Ovary (tissue), 9 donors: ENCODE measurements around the gene YWHAQ. TPM values are rescaled to one million over a fixed set of nuclear protein-coding genes. Genes with fewer than 3 reads are reported as not detected.
"Not testable (repeated sequence)": the region's sequence is repeated elsewhere in the genome, so short reads cannot be mapped to it uniquely, and the experiment has no call there.

Experiments used
- DNase-seq, 5 donors: peaks; one replicate each; pipeline ENCODE4 v3.0.0-alpha.2; 2019 to 2020
- H3K27ac ChIP-seq, 2 donors: fragments of 200-600 bp; one replicate each; pipeline versions ENCODE4 v1.5.1 to v1.8.0; 2019 to 2022
- H3K27me3 ChIP-seq: fragments of 200-600 bp; one replicate; pipeline ENCODE4 v1.8.0; 2022
- H3K36me3 ChIP-seq: fragments of 200-600 bp; sonication (generic); one replicate; pipeline ENCODE4 v1.5.1; 2019
- H3K4me1 ChIP-seq: one replicate; pipeline ENCODE4 v1.8.1; 2013; ENCODE audit warnings: mild to moderate bottlenecking, moderate library complexity; ENCODE audit not compliant: insufficient read depth
- H3K4me3 ChIP-seq: fragments of 200-600 bp; sonication (generic); one replicate; pipeline ENCODE4 v1.5.1; 2017
- H3K9me3 ChIP-seq, 2 donors: fragments of 200-600 bp in 1 of 2; sonication (generic) in 1 of 2; one replicate each; pipeline versions ENCODE4 v1.5.1 to v1.8.1; 2013 to 2019; ENCODE audit warnings: mild to moderate bottlenecking in 1 of 2, moderate library complexity in 1 of 2
- CTCF ChIP-seq, 3 donors: fragments of 450-650 bp in 2 of 3; fragments of 200-600 bp in 1 of 3; IDR thresholded peaks; one replicate each; pipeline versions ENCODE4 v1.5.1 to v1.8.0; 2016 to 2022; ENCODE audit warnings: antibody characterized with exemption in 3 of 3, mild to moderate bottlenecking in 1 of 3
- EP300 ChIP-seq: sonication (generic); formaldehyde crosslinking; IDR thresholded peaks from one replicate; pipeline ENCODE4 v1.6.1; 2017; ENCODE audit warnings: antibody characterized with exemption
- POLR2A ChIP-seq: fragments of 450-650 bp; IDR thresholded peaks from one replicate; pipeline ENCODE4 v1.6.1; 2017; ENCODE audit warnings: antibody characterized with exemption, mild to moderate bottlenecking, moderate library complexity
- WGBS, 3 donors: extraction: QIAGEN DNeasy Blood & Tissue Kit in 1 of 3; methylation state at CpG; one replicate each; pipeline versions ENCODE4 v1.1.5 to v1.1.7; 2013 to 2017; 5-methylcytosine and 5-hydroxymethylcytosine counted together
- intact Hi-C, 4 donors: fragments of 100-400 bp; cut with DNase I; formaldehyde crosslinking; loops; one replicate each; pipeline versions ENCODE4 v1.11.0 to v1.15.1; 2022 to 2023
- polyA plus RNA-seq, 2 donors: library from polyadenylated mRNA; stranded (reverse); fragments of 200-250 nt in 1 of 2; fragments of 350-450 nt in 1 of 2; fragmentation: Illumina TruSeq in 1 of 2; extraction: RNeasy Lipid Tissue Mini Kit (QIAGEN cat#74804) in 1 of 2; gene quantifications; one replicate each; pipeline ENCODE4 v1.2.3, GENCODE V29; 2013 to 2014
- total RNA-seq, 7 donors: library from RNA; depleted of rRNA in 2 of 7; stranded (reverse); fragments of >200 nt in 2 of 7; fragmentation: NEBNext Ultra II Directional in 3 of 7; extraction: Animal tissue kit (Norgen Biotek cat#: 25700) in 3 of 7; gene quantifications; one replicate each; pipeline versions ENCODE4 v1.1.0 to v1.2.4, GENCODE V29; 2016 to 2023
- donor health status: DM: no; HTN: no; CAD: no; lungs with moderate emphysema.
- donor health status: DM: no; HTN: no; CAD: no.
- donor health status: Bipolar disorder and iron deficiency.
- donor health status: DM: yes; HTN: yes; CAD: no.
- donor health status: DM: no; HTN: no; CAD: no.
- donor health status: DM: yes; HTN: yes; CAD: no.

YWHAQ gene
- total and polyA plus RNA-seq, 9 donors = 156 to 386 (median 241) TPM

GRCh38 chr2:9630117-9630735 lies 571 bp downstream of the YWHAQ start:
- Histone ChIP-seq H3K27me3 (no peaks in the 10 kb centered on the region), H3K4me3 (peak overlapping the region; percentile 92), H3K9me3 (no peaks in the 10 kb centered on the region), H3K36me3 (no peaks in the 10 kb centered on the region), H3K27ac (peak overlapping the region; percentile 94 to 97), H3K4me1 (peaks cover 10% of the 10 kb centered on the region)
- DNase-seq = peak; percentile 69 to 85 (median 80)
- TF ChIP-seq EP300 (no peak), CTCF (IDR thresholded peaks at IDR 0.05) (no peak), POLR2A (no peak)
- WGBS, 3 donors = 0 to 1% (median 0%) methylated on average over 50 to 66 of the region's 67 CpGs
- intact Hi-C loops = loop anchor here in 2 of 4 donors (2.0 kb wide), 2 partner anchors 75 to 155 kb away; partner anchors contain the start of genes ADAM17 (in 1 of the 2) and IAH1 (in 1 of the 2)

GRCh38 chr2:9629222-9630116 lies 1.3 kb downstream of the YWHAQ start:
- no peak for TF ChIP-seq EP300
- Histone ChIP-seq H3K36me3 (no peaks in the 10 kb centered on the region), H3K27me3 (no peaks in the 10 kb centered on the region), H3K4me3 (peak overlapping the region; percentile 92), H3K27ac (peak overlapping the region in 1 of 2 donors; percentile 94), H3K9me3 (no peaks in the 10 kb centered on the region), H3K4me1 (peaks cover 12% of the 10 kb centered on the region)
- intact Hi-C loops = loop anchor here in 2 of 4 donors (2.0 kb wide), 2 partner anchors 75 to 155 kb away; partner anchors contain the start of genes ADAM17 (in 1 of the 2) and IAH1 (in 1 of the 2)
- DNase-seq = no peak
- WGBS, 3 donors = 1 to 3% (median 2%) methylated on average over 20 of the region's 20 CpGs

- Histone ChIP-seq H3K27me3 (no peaks in the 10 kb centered on the region), H3K27ac (no peak overlapping the region), H3K4me3 (no peak overlapping the region), H3K9me3 (no peaks in the 10 kb centered on the region), H3K4me1 (peaks cover 24% of the 10 kb centered on the region), H3K36me3 (no peaks in the 10 kb centered on the region)
- DNase-seq = no peak
- 77 to 80% (median 78%) methylated on average over 2 of the region's 2 CpGs for WGBS, 3 donors
- TF ChIP-seq EP300 (no peak), POLR2A (no peak), CTCF (IDR thresholded peaks at IDR 0.05) (no peak)
- intact Hi-C loops = no loop called here
Measured at GRCh38 chr2:9627310-9627709, 3.5 kb downstream of the YWHAQ start.

GRCh38 chr2:9623151-9623550 lies 7.6 kb downstream of the YWHAQ start:
- no peak overlapping the region for H3K4me3 ChIP-seq
- DNase-seq = no peak
- TF ChIP-seq POLR2A (peak; percentile 10), EP300 (no peak)
- H3K4me1 ChIP-seq = peaks cover 28% of the 10 kb centered on the region
- no peaks in the 10 kb centered on the region for H3K9me3 ChIP-seq
- no peaks in the 10 kb centered on the region for H3K36me3 ChIP-seq
- no peaks in the 10 kb centered on the region for H3K27me3 ChIP-seq
- 56 to 70% (median 66%) methylated on average over 9 of the region's 9 CpGs for WGBS, 3 donors
- intact Hi-C loops = no loop called here
- H3K27ac ChIP-seq = no peak overlapping the region

GRCh38 chr2:9621655-9622054 lies 9.1 kb downstream of the YWHAQ start:
- H3K36me3 ChIP-seq, H3K9me3 ChIP-seq, intact Hi-C loops, H3K27ac ChIP-seq, H3K4me3 ChIP-seq, H3K27me3 ChIP-seq, DNase-seq: not testable (repeated sequence)
- peaks cover 21% of the 10 kb centered on the region for H3K4me1 ChIP-seq
- 88 to 91% (median 90%) methylated on average over 6 of the region's 6 CpGs for WGBS, 3 donors
